GM19099 (cell line): ENCODE data around the gene GALNT9.

ENCODE experiments used
- POLR2A ChIP-seq: IDR thresholded peaks from 3 replicates; pipeline ENCODE4 v1.6.1; 2011; ENCODE audit warnings: low read depth; ENCODE audit not compliant: insufficient read length; ENCODE audit errors: extremely low read depth

GALNT9 gene

GRCh38 chr12:132265056-132265800 lies 64.2 kb downstream of the GALNT9 start:
- no peak for TF ChIP-seq POLR2A

GRCh38 chr12:132264086-132265010 lies 65.0 kb downstream of the GALNT9 start:
- no peak for TF ChIP-seq POLR2A

DNA sequence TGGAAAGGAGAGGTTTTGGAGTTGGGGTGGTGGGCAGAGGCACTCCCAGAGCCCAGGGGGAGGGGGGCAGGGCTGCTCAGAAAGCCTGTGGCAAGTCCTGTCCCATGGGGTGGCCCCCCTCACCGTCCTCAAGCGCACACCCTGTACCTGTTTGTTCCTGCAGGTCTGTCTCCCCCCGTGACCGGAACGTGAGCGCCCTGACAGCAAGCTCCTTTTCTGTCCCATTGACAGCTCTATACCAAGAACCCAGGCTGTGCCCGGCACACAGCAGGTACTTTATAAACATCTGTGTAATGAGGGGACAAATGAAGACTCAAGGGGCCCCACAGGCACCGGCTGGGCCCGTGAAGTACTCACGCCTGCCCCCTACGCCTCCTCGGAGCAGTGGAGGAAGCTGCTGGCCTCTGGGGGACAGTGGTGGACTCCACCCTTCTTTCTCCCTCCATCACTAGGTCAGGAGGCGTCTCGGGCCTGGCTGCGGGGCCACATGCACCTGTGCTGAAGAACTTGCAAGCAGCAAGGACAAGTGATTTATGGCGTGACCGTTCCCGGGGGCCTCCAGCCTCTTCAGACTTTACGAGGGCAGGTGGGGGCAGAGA lies 65.8 kb downstream of the GALNT9 start:
- TF ChIP-seq POLR2A: no peak

DNA sequence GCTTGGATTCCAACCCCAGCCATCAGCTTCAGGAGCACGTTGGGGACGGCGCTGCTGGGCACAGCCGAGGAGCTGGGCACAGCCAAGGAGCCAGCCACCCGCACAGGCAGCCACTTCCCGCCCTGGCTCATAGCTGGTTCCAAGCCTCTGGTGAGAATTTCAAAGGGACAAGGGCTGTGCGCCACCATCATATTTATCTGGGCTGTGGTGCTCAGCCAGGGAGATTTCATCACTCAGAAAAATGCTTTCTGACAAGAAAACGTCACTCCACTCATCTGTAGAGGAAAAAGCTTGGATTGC lies 66.4 kb downstream of the GALNT9 start:
- TF ChIP-seq POLR2A: no peak

- TF ChIP-seq POLR2A: no peak
Measured at GRCh38 chr12:132262256-132263060, 66.9 kb downstream of the GALNT9 start.

- TF ChIP-seq POLR2A: no peak
Measured at GRCh38 chr12:132261328-132262138, 67.9 kb downstream of the GALNT9 start.

GRCh38 chr12:132260721-132261120 lies 68.7 kb downstream of the GALNT9 start:
- no peak for TF ChIP-seq POLR2A

DNA sequence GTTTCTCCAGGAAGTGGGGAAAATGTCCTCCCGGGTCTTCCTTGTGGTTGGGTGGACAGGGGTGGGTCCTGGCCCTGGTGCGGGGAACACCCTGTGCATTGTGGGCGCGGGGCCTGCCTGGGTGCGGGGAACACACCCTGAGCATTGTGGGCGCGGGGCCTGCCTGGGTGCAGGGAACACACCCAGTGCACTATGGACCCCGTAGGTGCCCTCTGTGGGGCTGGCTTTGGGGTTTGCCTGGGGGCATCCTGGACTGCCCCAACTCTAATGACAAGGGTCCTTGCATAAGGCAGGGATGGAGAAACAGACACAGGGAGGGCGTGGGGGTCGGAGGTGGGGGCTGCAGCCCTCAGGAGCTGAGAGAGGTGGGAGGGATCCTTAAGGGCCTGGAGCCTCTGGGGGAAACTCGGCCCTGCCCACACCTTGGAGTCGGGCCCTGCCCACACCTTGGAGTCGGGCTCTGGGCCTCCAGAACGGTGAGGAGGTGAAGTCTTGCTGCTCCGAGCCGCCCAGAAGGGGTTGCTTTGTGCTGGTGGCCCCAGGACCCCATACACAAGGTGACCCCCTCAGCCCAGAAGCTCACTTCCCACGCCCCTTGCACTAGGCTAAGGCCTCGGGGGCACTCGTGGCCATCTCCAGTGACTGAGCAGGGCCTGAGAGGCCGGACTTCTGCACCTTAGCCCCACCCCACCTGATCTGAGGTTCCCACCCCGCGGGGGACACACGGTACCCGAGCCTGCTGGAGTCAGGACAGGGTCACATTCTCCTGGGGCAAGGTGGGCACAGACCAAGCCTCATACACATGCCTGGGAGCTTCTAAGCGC lies 69.3 kb downstream of the GALNT9 start:
- TF ChIP-seq POLR2A: no peak

GRCh38 chr12:132259364-132259871 lies 70.0 kb downstream of the GALNT9 start:
- no peak for TF ChIP-seq POLR2A

GRCh38 chr12:132258543-132258942 lies 70.8 kb downstream of the GALNT9 start:
- no peak for TF ChIP-seq POLR2A

GRCh38 chr12:132257955-132258490 lies 71.4 kb downstream of the GALNT9 start:
- no peak for TF ChIP-seq POLR2A

DNA sequence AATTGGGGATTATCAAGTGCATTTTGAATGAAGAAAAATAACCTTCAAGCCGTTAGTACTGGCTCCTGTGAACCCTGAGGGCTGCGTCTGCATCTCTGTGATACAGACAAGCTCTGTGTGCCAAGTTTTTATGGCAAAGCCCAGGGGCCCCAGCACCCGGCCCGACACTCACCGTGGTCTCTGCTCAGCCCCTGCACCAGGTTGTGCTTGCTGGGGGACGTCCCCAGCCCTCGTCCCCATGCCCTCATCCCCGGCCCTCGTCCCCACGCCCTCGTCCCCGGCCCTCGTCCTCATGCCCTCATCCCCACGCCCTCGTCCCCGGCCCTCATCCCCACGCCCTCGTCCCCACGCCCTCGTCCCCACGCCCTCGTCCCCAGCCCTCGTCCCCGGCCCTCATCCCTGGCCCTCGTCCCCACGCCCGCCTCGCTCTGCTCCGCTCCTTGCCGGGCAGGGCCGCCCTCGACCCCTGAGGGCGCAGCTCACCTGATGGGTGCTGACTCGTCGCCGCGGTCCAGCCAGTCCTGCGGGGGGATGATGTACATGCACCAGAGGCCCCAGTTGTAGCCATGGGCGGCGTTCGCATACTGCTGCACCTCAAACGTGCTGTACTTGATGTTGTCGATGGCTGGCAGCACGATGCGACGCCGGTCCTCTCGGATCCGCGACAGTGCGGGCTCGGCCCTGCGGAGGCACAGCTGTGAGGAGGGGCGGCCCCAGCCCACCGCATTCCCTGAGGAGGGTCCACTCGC lies 72.0 kb downstream of the GALNT9 start:
- no peak for TF ChIP-seq POLR2A

- TF ChIP-seq POLR2A: no peak
Measured at GRCh38 chr12:132256646-132257045, 72.7 kb downstream of the GALNT9 start.

- TF ChIP-seq POLR2A: no peak
Measured at GRCh38 chr12:132255642-132256041, 73.7 kb downstream of the GALNT9 start.
